IPS DF 19.7 (cell line): Measurements from ENCODE around the gene SEMA4C.
A peak's percentile ranks its signal among the peaks of the same experiment; 100 is the strongest.

Experiments used
- DNase-seq: peaks from one replicate; pipeline ENCODE4 v3.0.0-alpha.2; 2013; ENCODE audit warnings: low read depth, low spot score

SEMA4C gene

GRCh38 chr2:96843538-96844268 is 26.2 kb downstream of the SEMA4C start, which contains the start of gene ANKRD23:
Gene ANKRD23 (minus strand): TSS chr2:96844021. CDS start chr2:96843992, 29 bp downstream.
- no peak for DNase-seq

- no peak for DNase-seq
Observed at GRCh38 chr2:96842600-96842999, 27.3 kb downstream of the SEMA4C start.

- no peak for DNase-seq
Observed at GRCh38 chr2:96841701-96842495, 28.0 kb downstream of the SEMA4C start.

GRCh38 chr2:96839875-96840850 is 29.7 kb downstream of the SEMA4C start:
- DNase-seq: no peak

GRCh38 chr2:96839293-96839874 is 30.5 kb downstream of the SEMA4C start:
- no peak for DNase-seq

- DNase-seq: no peak
Observed at GRCh38 chr2:96838345-96839292, 31.3 kb downstream of the SEMA4C start.

- no peak for DNase-seq
Observed at GRCh38 chr2:96837575-96837974, 32.3 kb downstream of the SEMA4C start.

- DNase-seq: no peak
Observed at GRCh38 chr2:96835830-96836229, 34.0 kb downstream of the SEMA4C start.

GRCh38 chr2:96832754-96833507 is 36.9 kb downstream of the SEMA4C start:
- peak; percentile 86 for DNase-seq

- no peak for DNase-seq
Observed at GRCh38 chr2:96832408-96832753, 37.5 kb downstream of the SEMA4C start.

- no peak for DNase-seq
Observed at GRCh38 chr2:96831679-96832078, 38.2 kb downstream of the SEMA4C start.

GRCh38 chr2:96830044-96830562 is 39.8 kb downstream of the SEMA4C start:
- DNase-seq: no peak

- no peak for DNase-seq
Observed at GRCh38 chr2:96828874-96829273, 41.0 kb downstream of the SEMA4C start.

GRCh38 chr2:96828436-96828835 is 41.4 kb downstream of the SEMA4C start:
- no peak for DNase-seq

- DNase-seq: no peak
Observed at GRCh38 chr2:96826546-96827278, 43.2 kb downstream of the SEMA4C start.

GRCh38 chr2:96825057-96825456 is 44.8 kb downstream of the SEMA4C start:
- DNase-seq: no peak

GRCh38 chr2:96824079-96824870 is 45.6 kb downstream of the SEMA4C start:
- no peak for DNase-seq

- DNase-seq: no peak
Observed at GRCh38 chr2:96823198-96823597, 46.7 kb downstream of the SEMA4C start.
